ENCODE data around the gene ACADSB. TPM values are rescaled to one million over a fixed set of nuclear protein-coding genes. Genes with fewer than 3 reads are reported as not detected.

Gene ACADSB
- polyA plus RNA-seq, 1 of the 3 experiments (the other 2 are of a cell fraction): 5.9 TPM

DNA sequence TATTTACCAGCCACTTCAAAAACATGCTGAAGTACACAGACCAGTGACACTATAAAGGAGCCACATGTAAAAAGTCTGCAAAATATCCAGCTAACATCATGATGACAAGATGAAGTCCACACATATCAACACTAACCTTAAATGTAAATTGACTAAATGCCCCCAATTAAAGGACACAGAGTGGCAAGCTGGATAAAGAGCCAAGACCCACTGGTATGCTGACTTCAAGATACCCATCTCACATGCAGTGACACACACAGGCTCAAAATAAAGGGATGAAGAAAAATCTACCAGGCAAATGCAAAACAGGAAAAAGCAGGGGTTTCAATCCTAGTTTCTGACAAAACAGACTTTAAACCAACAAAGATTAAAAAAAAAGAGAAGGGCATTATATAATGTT lies 41.9 kb upstream of the ACADSB start:
- H3F3A ChIP-seq (replicated peaks; ENCODE audit: insufficient read depth): no peaks in the 10 kb centered on the region
- ChIA-PET CTCF (interaction anchor here (1.2 kb wide), 1 partner anchor 13 kb away, joined by 5 read pairs; the partner anchor contains the start of gene PSTK), POLR2A (no interaction called here)
- no peaks in the 10 kb centered on the region for H3K27me3 ChIP-seq (ENCODE audit: insufficient read depth)
- H3K4me1 ChIP-seq (ENCODE audit: control insufficient read depth in 1 of 2, insufficient read depth in 2 of 2, low read depth in 1 of 2, low read length in 1 of 2): no peaks in the 10 kb centered on the region
- no peak overlapping the region for H3K27ac ChIP-seq (ENCODE audit: low read depth in 2 of 2, low read length in 1 of 2)
- H3K4me3 ChIP-seq (ENCODE audit: low read depth in 2 of 2, low read length in 1 of 2): no peak overlapping the region
- H3K4me2 ChIP-seq: no peak overlapping the region
- peaks cover 0 to 5% of the 10 kb centered on the region in 2 experiments for H3K36me3 ChIP-seq (replicated peaks in 1 of 2; ENCODE audit: control insufficient read depth in 1 of 2, insufficient read depth in 2 of 2, low read length in 1 of 2)
- no peaks in the 10 kb centered on the region for H3K9me2 ChIP-seq
- H3K9me3 ChIP-seq: 0 out of 2 replicates have a peak, but pooled peaks cover 18% of the 10 kb centered on the region
- DNase-seq: no peak
- TF ChIP-seq GATA2 (CRISPR knock-in tag; IDR thresholded peaks at IDR 0.05) (no peak), TCF12 (IDR thresholded peaks at IDR 0.05) (no peak), NFIC (IDR thresholded peaks at IDR 0.05; ENCODE audit: borderline replicate concordance) (no peak), POLR2AphosphoS5 (IDR thresholded peaks at IDR 0.05; ENCODE audit: low read depth, low read length) (no peak), TEAD4 (IDR thresholded peaks at IDR 0.05; ENCODE audit: borderline replicate concordance, insufficient read depth) (no peak), EP300 (IDR thresholded peaks at IDR 0.05; ENCODE audit: borderline replicate concordance in 1 of 2, low read depth in 1 of 2, low read length in 1 of 2) (no peak), ZBTB33 (IDR thresholded peaks at IDR 0.05; ENCODE audit: borderline replicate concordance, low read depth) (no peak), CHD2 (IDR thresholded peaks at IDR 0.05; ENCODE audit: low read length, partially characterized antibody) (no peak), MEF2A (IDR thresholded peaks at IDR 0.05; ENCODE audit: borderline replicate concordance, low read depth) (no peak), USF2 (IDR thresholded peaks at IDR 0.05; ENCODE audit: borderline replicate concordance, low read depth, low read length) (no peak)
- no peaks in the 10 kb centered on the region for H3K79me2 ChIP-seq (ENCODE audit: insufficient read depth)
- H2AFZ ChIP-seq (ENCODE audit: low read depth): no peak overlapping the region
- no peaks in the 10 kb centered on the region for H4K20me1 ChIP-seq (ENCODE audit: insufficient read depth)
- H3K9ac ChIP-seq: no peak overlapping the region

DNA sequence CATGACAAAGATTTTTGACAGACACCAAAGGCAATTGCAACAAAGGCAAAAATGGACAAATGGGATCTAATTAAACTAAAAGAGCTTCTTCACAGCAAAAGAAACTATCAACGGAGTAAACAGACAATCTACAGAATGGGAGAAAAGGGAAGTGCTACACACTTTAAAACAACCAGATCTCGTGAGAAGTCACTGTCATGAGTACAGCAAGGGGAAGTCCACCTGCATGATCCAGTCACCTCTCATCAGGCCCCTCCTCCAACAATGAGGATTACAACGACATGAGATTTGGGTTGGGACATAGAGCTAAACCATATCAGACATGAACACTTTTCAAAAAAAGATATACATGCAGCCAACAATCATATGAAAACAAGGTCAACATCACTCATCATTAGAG lies 40.1 kb upstream of the ACADSB start:
- Histone ChIP-seq H3K4me1 (ENCODE audit: control insufficient read depth in 1 of 2, insufficient read depth in 2 of 2, low read depth in 1 of 2, low read length in 1 of 2) (no peaks in the 10 kb centered on the region), H3K27ac (ENCODE audit: low read depth in 2 of 2, low read length in 1 of 2) (no peak overlapping the region), H3F3A (replicated peaks; ENCODE audit: insufficient read depth) (no peaks in the 10 kb centered on the region), H2AFZ (ENCODE audit: low read depth) (no peak overlapping the region), H3K9me3 (0 out of 2 replicates have a peak, but pooled peaks cover 18% of the 10 kb centered on the region), H3K9me2 (no peaks in the 10 kb centered on the region), H3K4me3 (ENCODE audit: low read depth in 2 of 2, low read length in 1 of 2) (no peak overlapping the region), H3K79me2 (ENCODE audit: insufficient read depth) (no peaks in the 10 kb centered on the region), H3K36me3 (replicated peaks in 1 of 2; ENCODE audit: control insufficient read depth in 1 of 2, insufficient read depth in 2 of 2, low read length in 1 of 2) (peaks cover 0 to 5% of the 10 kb centered on the region in 2 experiments), H4K20me1 (ENCODE audit: insufficient read depth) (no peaks in the 10 kb centered on the region), H3K4me2 (no peak overlapping the region), H3K27me3 (ENCODE audit: insufficient read depth) (no peaks in the 10 kb centered on the region), H3K9ac (no peak overlapping the region)
- ChIA-PET POLR2A (no interaction called here), CTCF (interaction anchor here (0.9 kb wide), 2 partner anchors 12 to 39 kb away, joined by 3 read pairs; partner anchors contain the start of gene PSTK)
- DNase-seq: no peak
- 65% methylated on average over 3 of the region's 3 CpGs for WGBS (ENCODE audit: low lambda C conversion rate)
- TF ChIP-seq TEAD4 (IDR thresholded peaks at IDR 0.05; ENCODE audit: borderline replicate concordance, insufficient read depth) (no peak), SMC3 (IDR thresholded peaks at IDR 0.05; ENCODE audit: low read depth, low read length) (no peak), TAF1 (IDR thresholded peaks at IDR 0.05; ENCODE audit: borderline replicate concordance, low read depth, low read length) (no peak), JUND (IDR thresholded peaks at IDR 0.05) (no peak), FOXJ3 (CRISPR knock-in tag; IDR thresholded peaks at IDR 0.05) (no peak)

Data from SK-N-SH (cell line).